Suprapubic skin (tissue), 3 donors: ENCODE data around the gene FLNB.

ENCODE experiments used
- CTCF ChIP-seq, 2 donors: fragments of 200-600 bp in 1 of 2; fragments of 450-650 bp in 1 of 2; sonication (generic) in 1 of 2; IDR thresholded peaks; one replicate each; pipeline ENCODE4 v1.5.1; 2016 to 2019; ENCODE audit warnings: antibody characterized with exemption in 2 of 2, mild to moderate bottlenecking in 1 of 2, moderate library complexity in 1 of 2
- POLR2A ChIP-seq, 2 donors: fragments of 450-650 bp; IDR thresholded peaks; one replicate each; pipeline ENCODE4 v1.6.1; 2017; ENCODE audit warnings: antibody characterized with exemption in 2 of 2, mild to moderate bottlenecking in 2 of 2, moderate library complexity in 2 of 2

DNA sequence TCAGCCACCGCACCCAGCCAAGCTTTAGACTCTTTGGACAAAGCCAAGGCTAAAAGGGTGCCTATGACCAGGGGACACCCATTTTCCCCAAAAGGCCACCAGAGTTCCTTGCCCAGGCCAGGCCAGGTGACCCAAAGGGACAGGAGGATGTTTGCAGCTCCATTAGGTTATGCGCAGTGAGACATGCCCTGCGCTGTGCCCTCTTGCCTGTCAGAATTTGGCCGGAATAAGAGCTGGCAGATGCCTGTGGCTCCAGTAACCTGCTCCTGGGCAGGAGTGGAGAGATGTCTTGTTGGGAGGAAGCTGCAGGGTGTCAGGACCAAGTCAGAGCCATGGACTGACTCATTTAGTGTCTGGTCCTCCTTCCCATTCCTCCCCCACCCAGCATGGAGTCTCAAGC, 182.1 kb downstream of the FLNB start:
- TF ChIP-seq POLR2A (IDR thresholded peaks at IDR 0.05) (no peak), CTCF (IDR thresholded peaks at IDR 0.05) (no peak)
